Esophagus squamous epithelium (tissue), 4 donors: ENCODE data around the gene CAPN12.

Experiments used
- CTCF ChIP-seq, 6 experiments: fragments of 450-650 bp in 4 of 6; fragments of 200-600 bp in 2 of 6; sonication (generic) in 2 of 6; IDR thresholded peaks; one replicate each; pipeline ENCODE4 v1.5.1; 2016 to 2019; ENCODE audit warnings: antibody characterized with exemption in 6 of 6, mild to moderate bottlenecking in 4 of 6, moderate library complexity in 4 of 6
- POLR2A ChIP-seq, 4 donors: fragments of 450-650 bp; IDR thresholded peaks; one replicate each; pipeline ENCODE4 v1.6.1; 2017; ENCODE audit warnings: antibody characterized with exemption in 4 of 4, mild to moderate bottlenecking in 4 of 4, moderate library complexity in 3 of 4

- no peak for TF ChIP-seq POLR2A (IDR thresholded peaks at IDR 0.05)
- TF ChIP-seq CTCF (IDR thresholded peaks at IDR 0.05), result no peak
Measured at GRCh38 chr19:38780443-38780842, 36.2 kb upstream of the CAPN12 start.
